CMK (cell line): Measurements from ENCODE around the gene AGMAT.

Experiments
- DNase-seq: peaks from one replicate; pipeline ENCODE4 v3.0.0-alpha.2; 2010; ENCODE audit warnings: low read depth

The AGMAT gene

GRCh38 chr1:15568387-15569073, 16.3 kb downstream of the AGMAT start:
- DNase-seq, result no peak

- no peak for DNase-seq
These were observed 25.6 kb downstream of the AGMAT start for GRCh38 chr1:15559189-15559810.

- no peak for DNase-seq
These were observed 26.3 kb downstream of the AGMAT start for GRCh38 chr1:15558516-15558915.

- DNase-seq, result no peak
These were observed 27.3 kb downstream of the AGMAT start for GRCh38 chr1:15557594-15557993.

GRCh38 chr1:15557008-15557407, 27.8 kb downstream of the AGMAT start:
- no peak for DNase-seq

GRCh38 chr1:15550573-15550972, 34.3 kb downstream of the AGMAT start:
- no peak for DNase-seq

GRCh38 chr1:15546641-15547040, 38.2 kb downstream of the AGMAT start:
- DNase-seq, result no peak

- DNase-seq, result no peak
These were observed 41.0 kb downstream of the AGMAT start for GRCh38 chr1:15543589-15544568.

- no peak for DNase-seq
These were observed 41.6 kb downstream of the AGMAT start for GRCh38 chr1:15543251-15543588.

- DNase-seq, result no peak
These were observed 42.2 kb downstream of the AGMAT start for GRCh38 chr1:15542388-15543250.

GRCh38 chr1:15541231-15541792, 43.5 kb downstream of the AGMAT start:
- DNase-seq, result no peak

GRCh38 chr1:15540186-15540585, 44.7 kb downstream of the AGMAT start:
- DNase-seq, result no peak

GRCh38 chr1:15538771-15539170, 46.1 kb downstream of the AGMAT start:
- no peak for DNase-seq

- DNase-seq, result no peak
These were observed 53.2 kb downstream of the AGMAT start for GRCh38 chr1:15531682-15532081.

- no peak for DNase-seq
These were observed 53.8 kb downstream of the AGMAT start for GRCh38 chr1:15531003-15531402.

- peak; percentile 100 for DNase-seq
These were observed 58.1 kb downstream of the AGMAT start, which contains the start of gene DNAJC16 for GRCh38 chr1:15526490-15527339. TSS of gene DNAJC16 (plus strand) at chr1:15526848. CDS start at chr1:15529106, 2,258 bp downstream.

- no peak for DNase-seq
These were observed 58.8 kb downstream of the AGMAT start for GRCh38 chr1:15526021-15526489.

- peak; percentile 98 for DNase-seq
These were observed 59.5 kb downstream of the AGMAT start for GRCh38 chr1:15525050-15526020.
